ENCODE results near the gene MYLK. TPM values are rescaled to one million over a fixed set of nuclear protein-coding genes. Genes with fewer than 3 reads are reported as not detected.

The MYLK gene
- total and polyA plus RNA-seq, 10 of the 15 experiments (the other 5 are each of a cell fraction or from before 2014, with no cell fraction given) = 0.04 to 1.6 (median 0.42) TPM; not detected in 1

DNA sequence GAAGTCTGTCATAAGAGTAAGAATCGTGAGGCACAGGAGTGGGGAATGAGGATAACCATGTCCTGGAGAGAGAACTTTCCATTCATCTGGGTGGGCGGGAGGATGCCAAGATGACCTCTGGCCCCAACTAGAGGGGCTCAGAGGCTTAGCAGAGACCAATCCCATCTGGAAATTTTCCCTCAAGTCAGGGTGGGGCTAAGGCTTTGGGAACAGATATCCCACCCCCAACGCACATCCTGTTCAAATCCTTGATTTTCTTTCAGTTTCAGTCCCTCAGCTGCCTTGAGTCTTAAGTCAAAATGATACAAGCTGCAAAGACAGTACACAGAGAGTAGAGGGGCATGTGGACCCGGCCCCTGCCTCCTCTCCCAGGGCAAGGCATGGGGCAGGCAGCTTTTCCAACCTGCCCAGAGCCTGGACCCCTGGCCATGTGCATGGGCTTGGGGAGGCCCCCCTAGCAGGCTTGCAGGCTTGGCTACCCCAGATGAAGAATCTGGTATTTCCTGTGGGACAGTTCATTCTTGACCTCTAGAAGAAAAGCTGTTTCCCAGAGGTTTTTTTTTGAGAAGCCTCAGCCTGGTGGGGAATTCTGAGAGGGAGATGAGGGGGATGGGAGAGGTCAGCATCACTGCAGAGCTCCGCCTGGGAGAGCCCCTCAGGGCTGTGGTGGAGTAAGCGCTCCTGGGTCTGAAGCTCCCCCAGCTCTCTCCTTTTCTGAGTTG, 189.6 kb downstream of the MYLK start:
- H4K20me1 ChIP-seq (ENCODE audit: control insufficient read depth, insufficient read depth) = no peaks in the 10 kb centered on the region
- H3K27ac ChIP-seq (ENCODE audit: control insufficient read depth, insufficient read depth) = no peak overlapping the region
- FAIRE-seq = no peak
- no peak for DNase-seq (ENCODE audit: low read depth, low spot score)
- 0 out of 2 replicates have a peak overlapping the region, but pooled peaks have one; percentile 43 for H3K4me2 ChIP-seq (ENCODE audit: control insufficient read depth, insufficient read depth)
- no TSS peak for BruUV-seq (replicated peaks)
- H3K9ac ChIP-seq (ENCODE audit: control insufficient read depth, insufficient read depth, low read length) = no peak overlapping the region
- no peaks in the 10 kb centered on the region for H3K9me3 ChIP-seq (replicated peaks; ENCODE audit: control insufficient read depth, insufficient read depth, low read length)
- peaks cover 6% of the 10 kb centered on the region for H3K4me1 ChIP-seq (ENCODE audit: control insufficient read depth, insufficient read depth, low read length)
- in situ Hi-C loops (cut with MboI) = no loop called here
- ChIA-PET SMC1A (ENCODE audit: uncharacterized antibody, unreplicated experiment) (no interaction called here), POLR2A (no interaction called here), RAD21 (ENCODE audit: unreplicated experiment) (no interaction called here), CTCF (interaction anchor here (3.2 kb wide), 1 partner anchor 29 kb away, joined by 12 read pairs; no protein-coding TSS in a partner anchor)
- ATAC-seq = no peak
- no peaks in the 10 kb centered on the region for H3K36me3 ChIP-seq (ENCODE audit: control insufficient read depth in 2 of 2, insufficient read depth in 2 of 2, low read length in 1 of 2)
- H3K4me3 ChIP-seq = no peak overlapping the region
- WGBS (ENCODE audit: insufficient coverage, insufficient replicate concordance, low lambda C conversion rate, missing lambda C conversion rate) = 44% methylated on average over 6 of the region's 6 CpGs
- H3K79me2 ChIP-seq (ENCODE audit: control insufficient read depth, insufficient read depth, low read length) = no peaks in the 10 kb centered on the region
- H3K27me3 ChIP-seq (replicated peaks in 1 of 2; ENCODE audit: control insufficient read depth in 2 of 2, insufficient read depth in 2 of 2, low read length in 1 of 2) = no peaks in the 10 kb centered on the region
- no peak for TF ChIP-seq ZNF217 (IDR thresholded peaks at IDR 0.05)
- TF ChIP-seq, protein P1, sequence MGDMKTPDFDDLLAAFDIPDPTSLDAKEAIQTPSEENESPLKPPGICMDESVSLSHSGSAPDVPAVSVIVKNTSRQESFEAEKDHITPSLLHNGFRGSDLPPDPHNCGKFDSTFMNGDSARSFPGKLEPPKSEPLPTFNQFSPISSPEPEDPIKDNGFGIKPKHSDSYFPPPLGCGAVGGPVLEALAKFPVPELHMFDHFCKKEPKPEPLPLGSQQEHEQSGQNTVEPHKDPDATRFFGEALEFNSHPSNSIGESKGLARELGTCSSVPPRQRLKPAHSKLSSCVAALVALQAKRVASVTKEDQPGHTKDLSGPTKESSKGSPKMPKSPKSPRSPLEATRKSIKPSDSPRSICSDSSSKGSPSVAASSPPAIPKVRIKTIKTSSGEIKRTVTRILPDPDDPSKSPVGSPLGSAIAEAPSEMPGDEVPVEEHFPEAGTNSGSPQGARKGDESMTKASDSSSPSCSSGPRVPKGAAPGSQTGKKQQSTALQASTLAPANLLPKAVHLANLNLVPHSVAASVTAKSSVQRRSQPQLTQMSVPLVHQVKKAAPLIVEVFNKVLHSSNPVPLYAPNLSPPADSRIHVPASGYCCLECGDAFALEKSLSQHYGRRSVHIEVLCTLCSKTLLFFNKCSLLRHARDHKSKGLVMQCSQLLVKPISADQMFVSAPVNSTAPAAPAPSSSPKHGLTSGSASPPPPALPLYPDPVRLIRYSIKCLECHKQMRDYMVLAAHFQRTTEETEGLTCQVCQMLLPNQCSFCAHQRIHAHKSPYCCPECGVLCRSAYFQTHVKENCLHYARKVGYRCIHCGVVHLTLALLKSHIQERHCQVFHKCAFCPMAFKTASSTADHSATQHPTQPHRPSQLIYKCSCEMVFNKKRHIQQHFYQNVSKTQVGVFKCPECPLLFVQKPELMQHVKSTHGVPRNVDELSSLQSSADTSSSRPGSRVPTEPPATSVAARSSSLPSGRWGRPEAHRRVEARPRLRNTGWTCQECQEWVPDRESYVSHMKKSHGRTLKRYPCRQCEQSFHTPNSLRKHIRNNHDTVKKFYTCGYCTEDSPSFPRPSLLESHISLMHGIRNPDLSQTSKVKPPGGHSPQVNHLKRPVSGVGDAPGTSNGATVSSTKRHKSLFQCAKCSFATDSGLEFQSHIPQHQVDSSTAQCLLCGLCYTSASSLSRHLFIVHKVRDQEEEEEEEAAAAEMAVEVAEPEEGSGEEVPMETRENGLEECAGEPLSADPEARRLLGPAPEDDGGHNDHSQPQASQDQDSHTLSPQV (IDR thresholded peaks at IDR 0.05) = no peak
- TF ChIP-seq JUND (IDR thresholded peaks at IDR 0.05; ENCODE audit: low read depth, low read length) = no peak
- intact Hi-C loops (cut with micrococcal nuclease; ENCODE audit: unreplicated experiment) = no loop called here
- H2AFZ ChIP-seq (ENCODE audit: control insufficient read depth, low read depth, low read length) = no peak overlapping the region
